SK-N-SH treated with all-trans-retinoic acid at 6 μM for 48 hours (cell line): ENCODE results near the gene SDR42E1.

ENCODE experiments used
- ATAC-seq: fragments of 200-7000 bp; cut with Tn5 transposase; 3 replicates; pipeline ENCODE4 v1.9.1; 2020; ENCODE audit warnings: mild to moderate bottlenecking, moderate library complexity
- ARNTL ChIP-seq: fragments of 450-650 bp; formaldehyde crosslinking; IDR thresholded peaks from 2 replicates; pipeline ENCODE4 v1.5.0; 2020; ENCODE audit warnings: low read depth, mild to moderate bottlenecking, moderate library complexity, borderline replicate concordance
- BACH2 ChIP-seq: fragments of 250-450 bp; sonication (Bioruptor Pico); IDR thresholded peaks from 2 replicates; pipeline ENCODE4 v1.9.0; 2021; ENCODE audit warnings: mild to moderate bottlenecking, borderline replicate concordance
- CREB5 ChIP-seq: fragments of 250-450 bp; sonication (Bioruptor Pico); IDR thresholded peaks from 2 replicates; pipeline ENCODE4 v1.5.1; 2020; ENCODE audit warnings: low read depth, mild to moderate bottlenecking, moderate library complexity
- ESRRG ChIP-seq: fragments of 250-450 bp; sonication (Bioruptor Pico); IDR thresholded peaks from 2 replicates; pipeline ENCODE4 v1.6.1; 2021; ENCODE audit warnings: mild to moderate bottlenecking
- ISL1 ChIP-seq: fragments of 250-450 bp; sonication (Bioruptor Pico); IDR thresholded peaks from 2 replicates; pipeline ENCODE4 v2.1.2; 2022; ENCODE audit warnings: mild to moderate bottlenecking, moderate library complexity
- PPARA ChIP-seq: fragments of 250-450 bp; sonication (Bioruptor Pico); IDR thresholded peaks from 2 replicates; pipeline ENCODE4 v1.5.0; 2020; ENCODE audit warnings: mild to moderate bottlenecking, borderline replicate concordance
- RARB ChIP-seq: fragments of 250-450 bp; sonication (Bioruptor Pico); IDR thresholded peaks from 2 replicates; pipeline ENCODE4 v1.8.0; 2021; ENCODE audit warnings: mild to moderate bottlenecking, moderate library complexity
- SNAI2 ChIP-seq: fragments of 250-450 bp; sonication (Bioruptor Pico); IDR thresholded peaks from 2 replicates; pipeline ENCODE4 v1.5.0; 2020; ENCODE audit warnings: mild to moderate bottlenecking, moderate library complexity
- TCF4 ChIP-seq: fragments of 250-450 bp; sonication (Bioruptor Pico); IDR thresholded peaks from 2 replicates; pipeline ENCODE4 v1.8.0; 2021; ENCODE audit warnings: mild to moderate bottlenecking, moderate library complexity, borderline replicate concordance
- TOX ChIP-seq: fragments of 250-450 bp; sonication (Bioruptor Pico); IDR thresholded peaks from 2 replicates; pipeline ENCODE4 v1.8.0; 2021; ENCODE audit warnings: mild to moderate bottlenecking, moderate library complexity, borderline replicate concordance
- TSHZ2 ChIP-seq: fragments of 250-450 bp; sonication (Bioruptor Pico); IDR thresholded peaks from 2 replicates; pipeline ENCODE4 v1.5.0; 2020; ENCODE audit warnings: mild to moderate bottlenecking, moderate library complexity
- ZC3H10 ChIP-seq: fragments of 250-450 bp; sonication (Bioruptor Pico); IDR thresholded peaks from 2 replicates; pipeline ENCODE4 v1.5.1; 2021; ENCODE audit warnings: mild to moderate bottlenecking, moderate library complexity
- ZFP3 ChIP-seq: fragments of 250-450 bp; sonication (Bioruptor Pico); IDR thresholded peaks from 2 replicates; pipeline ENCODE4 v1.5.0; 2020; ENCODE audit warnings: mild to moderate bottlenecking, moderate library complexity
- ZFP30 ChIP-seq: fragments of 450-650 bp; formaldehyde crosslinking; IDR thresholded peaks from 2 replicates; pipeline ENCODE4 v1.5.0; 2022; ENCODE audit warnings: mild to moderate bottlenecking, moderate library complexity
- ZNF565 ChIP-seq: fragments of 450-650 bp; formaldehyde crosslinking; conservative IDR thresholded peaks from 2 replicates; pipeline ENCODE4 v1.5.0; 2020; ENCODE audit warnings: low read depth, mild to moderate bottlenecking, moderate library complexity
- ZNF70 ChIP-seq: fragments of 450-650 bp; formaldehyde crosslinking; IDR thresholded peaks from 2 replicates; pipeline ENCODE4 v1.5.0; 2020; ENCODE audit warnings: mild to moderate bottlenecking, moderate library complexity
- ZNF8 ChIP-seq: fragments of 450-650 bp; formaldehyde crosslinking; IDR thresholded peaks from 2 replicates; pipeline ENCODE4 v1.5.0; 2020; ENCODE audit warnings: mild to moderate bottlenecking, moderate library complexity
- TF ChIP-seq, protein P1 (sequence below): fragments of 250-450 bp; sonication (Bioruptor Pico); IDR thresholded peaks from 2 replicates; pipeline ENCODE4 v1.8.0; 2021; ENCODE audit warnings: low read depth, mild to moderate bottlenecking, moderate library complexity, borderline replicate concordance
- TF ChIP-seq, protein P2 (sequence below): fragments of 250-450 bp; sonication (Bioruptor Pico); IDR thresholded peaks from 2 replicates; pipeline ENCODE4 v1.5.1; 2021; ENCODE audit warnings: mild to moderate bottlenecking, moderate library complexity
- TF ChIP-seq, protein P3 (sequence below): fragments of 250-450 bp; sonication (Bioruptor Pico); IDR thresholded peaks from 2 replicates; pipeline ENCODE4 v1.8.0; 2020; ENCODE audit warnings: mild to moderate bottlenecking, moderate library complexity, borderline replicate concordance

The SDR42E1 gene

GRCh38 chr16:81946206-81946605, 65.1 kb downstream of the SDR42E1 start:
- no peak for TF ChIP-seq ZFP30 (CRISPR knock-in tag)
- no peak for TF ChIP-seq CREB5
- TF ChIP-seq, protein P1, sequence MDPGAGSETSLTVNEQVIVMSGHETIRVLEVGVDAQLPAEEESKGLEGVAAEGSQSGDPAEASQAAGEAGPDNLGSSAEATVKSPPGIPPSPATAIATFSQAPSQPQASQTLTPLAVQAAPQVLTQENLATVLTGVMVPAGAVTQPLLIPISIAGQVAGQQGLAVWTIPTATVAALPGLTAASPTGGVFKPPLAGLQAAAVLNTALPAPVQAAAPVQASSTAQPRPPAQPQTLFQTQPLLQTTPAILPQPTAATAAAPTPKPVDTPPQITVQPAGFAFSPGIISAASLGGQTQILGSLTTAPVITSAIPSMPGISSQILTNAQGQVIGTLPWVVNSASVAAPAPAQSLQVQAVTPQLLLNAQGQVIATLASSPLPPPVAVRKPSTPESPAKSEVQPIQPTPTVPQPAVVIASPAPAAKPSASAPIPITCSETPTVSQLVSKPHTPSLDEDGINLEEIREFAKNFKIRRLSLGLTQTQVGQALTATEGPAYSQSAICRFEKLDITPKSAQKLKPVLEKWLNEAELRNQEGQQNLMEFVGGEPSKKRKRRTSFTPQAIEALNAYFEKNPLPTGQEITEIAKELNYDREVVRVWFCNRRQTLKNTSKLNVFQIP = no peak
- TF ChIP-seq ISL1 = no peak
- TF ChIP-seq ARNTL (CRISPR knock-in tag) = no peak
- no peak for TF ChIP-seq ZNF565 (CRISPR knock-in tag)
- TF ChIP-seq TSHZ2 = no peak
- no peak for TF ChIP-seq ESRRG
- no peak for TF ChIP-seq ZFP3 (CRISPR knock-in tag)
- TF ChIP-seq SNAI2 (CRISPR knock-in tag) = no peak
- TF ChIP-seq RARB (CRISPR knock-in tag) = no peak
- no peak for TF ChIP-seq ZNF70 (CRISPR knock-in tag)
- TF ChIP-seq ZNF8 (CRISPR knock-in tag) = no peak
- no peak for TF ChIP-seq BACH2 (CRISPR knock-in tag)
- no peak for TF ChIP-seq TOX (CRISPR knock-in tag)
- TF ChIP-seq PPARA (CRISPR knock-in tag) = no peak
- peak; percentile 36; the same call in 2 of the 3 replicates for ATAC-seq

- no peak; the same call in 2 of the 3 replicates for ATAC-seq
- TF ChIP-seq TCF4 (CRISPR knock-in tag) (no peak), ARNTL (CRISPR knock-in tag) (no peak), ZFP3 (CRISPR knock-in tag) (no peak), ZC3H10 (no peak), ZNF565 (CRISPR knock-in tag) (no peak), ISL1 (no peak), ZFP30 (CRISPR knock-in tag) (no peak), PPARA (CRISPR knock-in tag) (no peak), TSHZ2 (no peak), CREB5 (no peak), ZNF70 (CRISPR knock-in tag) (no peak), RARB (CRISPR knock-in tag) (no peak), ZNF8 (CRISPR knock-in tag) (no peak), BACH2 (CRISPR knock-in tag) (no peak)
- TF ChIP-seq, protein P2, sequence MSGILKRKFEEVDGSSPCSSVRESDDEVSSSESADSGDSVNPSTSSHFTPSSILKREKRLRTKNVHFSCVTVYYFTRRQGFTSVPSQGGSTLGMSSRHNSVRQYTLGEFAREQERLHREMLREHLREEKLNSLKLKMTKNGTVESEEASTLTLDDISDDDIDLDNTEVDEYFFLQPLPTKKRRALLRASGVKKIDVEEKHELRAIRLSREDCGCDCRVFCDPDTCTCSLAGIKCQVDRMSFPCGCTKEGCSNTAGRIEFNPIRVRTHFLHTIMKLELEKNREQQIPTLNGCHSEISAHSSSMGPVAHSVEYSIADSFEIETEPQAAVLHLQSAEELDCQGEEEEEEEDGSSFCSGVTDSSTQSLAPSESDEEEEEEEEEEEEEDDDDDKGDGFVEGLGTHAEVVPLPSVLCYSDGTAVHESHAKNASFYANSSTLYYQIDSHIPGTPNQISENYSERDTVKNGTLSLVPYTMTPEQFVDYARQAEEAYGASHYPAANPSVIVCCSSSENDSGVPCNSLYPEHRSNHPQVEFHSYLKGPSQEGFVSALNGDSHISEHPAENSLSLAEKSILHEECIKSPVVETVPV (CRISPR knock-in tag) = no peak
- TF ChIP-seq, protein P3, sequence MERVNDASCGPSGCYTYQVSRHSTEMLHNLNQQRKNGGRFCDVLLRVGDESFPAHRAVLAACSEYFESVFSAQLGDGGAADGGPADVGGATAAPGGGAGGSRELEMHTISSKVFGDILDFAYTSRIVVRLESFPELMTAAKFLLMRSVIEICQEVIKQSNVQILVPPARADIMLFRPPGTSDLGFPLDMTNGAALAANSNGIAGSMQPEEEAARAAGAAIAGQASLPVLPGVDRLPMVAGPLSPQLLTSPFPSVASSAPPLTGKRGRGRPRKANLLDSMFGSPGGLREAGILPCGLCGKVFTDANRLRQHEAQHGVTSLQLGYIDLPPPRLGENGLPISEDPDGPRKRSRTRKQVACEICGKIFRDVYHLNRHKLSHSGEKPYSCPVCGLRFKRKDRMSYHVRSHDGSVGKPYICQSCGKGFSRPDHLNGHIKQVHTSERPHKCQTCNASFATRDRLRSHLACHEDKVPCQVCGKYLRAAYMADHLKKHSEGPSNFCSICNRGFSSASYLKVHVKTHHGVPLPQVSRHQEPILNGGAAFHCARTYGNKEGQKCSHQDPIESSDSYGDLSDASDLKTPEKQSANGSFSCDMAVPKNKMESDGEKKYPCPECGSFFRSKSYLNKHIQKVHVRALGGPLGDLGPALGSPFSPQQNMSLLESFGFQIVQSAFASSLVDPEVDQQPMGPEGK (CRISPR knock-in tag) = no peak
These were observed 65.6 kb downstream of the SDR42E1 start for GRCh38 chr16:81945665-81946064.
